Measurements from ENCODE around the gene PDE6G. TPM values are rescaled to one million over a fixed set of nuclear protein-coding genes. Genes with fewer than 3 reads are reported as not detected.

The PDE6G gene
- total and polyA plus RNA-seq, 2 of the 4 experiments (the other 2 are of a cell fraction), result 2.7 TPM; not detected in 1

- H3K27me3 ChIP-seq (ENCODE audit: control insufficient read depth, insufficient read depth, low read length), result peaks cover 19% of the 10 kb centered on the region
- TF ChIP-seq RCOR1 (IDR thresholded peaks at IDR 0.05; ENCODE audit: insufficient replicate concordance, low read length) (no peak), RAD21 (IDR thresholded peaks at IDR 0.05; ENCODE audit: low read length) (no peak), MXI1 (IDR thresholded peaks at IDR 0.05; ENCODE audit: borderline replicate concordance, low read depth, low read length) (no peak), USF2 (IDR thresholded peaks at IDR 0.05; ENCODE audit: low read depth, low read length) (no peak), SMC3 (IDR thresholded peaks at IDR 0.05; ENCODE audit: low read depth, low read length) (no peak), CHD1 (IDR thresholded peaks at IDR 0.05; ENCODE audit: low read depth, low read length) (no peak), RFX5 (IDR thresholded peaks at IDR 0.05; ENCODE audit: low read depth, low read length) (no peak), MAFK (IDR thresholded peaks at IDR 0.05; ENCODE audit: low read depth, low read length) (no peak), MAZ (IDR thresholded peaks at IDR 0.05; ENCODE audit: borderline replicate concordance, low read depth, low read length) (no peak), POLR2A (IDR thresholded peaks at IDR 0.05; ENCODE audit: low read depth, low read length) (no peak), BHLHE40 (IDR thresholded peaks at IDR 0.05; ENCODE audit: low read depth, low read length) (no peak), CEBPB (IDR thresholded peaks at IDR 0.05; ENCODE audit: low read depth, low read length) (no peak), FOS (IDR thresholded peaks at IDR 0.05; ENCODE audit: low read depth, low read length) (no peak)
- TF ChIP-seq, protein P1, sequence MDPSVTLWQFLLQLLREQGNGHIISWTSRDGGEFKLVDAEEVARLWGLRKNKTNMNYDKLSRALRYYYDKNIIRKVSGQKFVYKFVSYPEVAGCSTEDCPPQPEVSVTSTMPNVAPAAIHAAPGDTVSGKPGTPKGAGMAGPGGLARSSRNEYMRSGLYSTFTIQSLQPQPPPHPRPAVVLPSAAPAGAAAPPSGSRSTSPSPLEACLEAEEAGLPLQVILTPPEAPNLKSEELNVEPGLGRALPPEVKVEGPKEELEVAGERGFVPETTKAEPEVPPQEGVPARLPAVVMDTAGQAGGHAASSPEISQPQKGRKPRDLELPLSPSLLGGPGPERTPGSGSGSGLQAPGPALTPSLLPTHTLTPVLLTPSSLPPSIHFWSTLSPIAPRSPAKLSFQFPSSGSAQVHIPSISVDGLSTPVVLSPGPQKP (IDR thresholded peaks at IDR 0.05; ENCODE audit: borderline replicate concordance, low read depth, low read length), result no peak
- TF ChIP-seq, protein P2, sequence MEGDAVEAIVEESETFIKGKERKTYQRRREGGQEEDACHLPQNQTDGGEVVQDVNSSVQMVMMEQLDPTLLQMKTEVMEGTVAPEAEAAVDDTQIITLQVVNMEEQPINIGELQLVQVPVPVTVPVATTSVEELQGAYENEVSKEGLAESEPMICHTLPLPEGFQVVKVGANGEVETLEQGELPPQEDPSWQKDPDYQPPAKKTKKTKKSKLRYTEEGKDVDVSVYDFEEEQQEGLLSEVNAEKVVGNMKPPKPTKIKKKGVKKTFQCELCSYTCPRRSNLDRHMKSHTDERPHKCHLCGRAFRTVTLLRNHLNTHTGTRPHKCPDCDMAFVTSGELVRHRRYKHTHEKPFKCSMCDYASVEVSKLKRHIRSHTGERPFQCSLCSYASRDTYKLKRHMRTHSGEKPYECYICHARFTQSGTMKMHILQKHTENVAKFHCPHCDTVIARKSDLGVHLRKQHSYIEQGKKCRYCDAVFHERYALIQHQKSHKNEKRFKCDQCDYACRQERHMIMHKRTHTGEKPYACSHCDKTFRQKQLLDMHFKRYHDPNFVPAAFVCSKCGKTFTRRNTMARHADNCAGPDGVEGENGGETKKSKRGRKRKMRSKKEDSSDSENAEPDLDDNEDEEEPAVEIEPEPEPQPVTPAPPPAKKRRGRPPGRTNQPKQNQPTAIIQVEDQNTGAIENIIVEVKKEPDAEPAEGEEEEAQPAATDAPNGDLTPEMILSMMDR (conservative IDR thresholded peaks at IDR 0.05; ENCODE audit: low read depth, low read length), result no peak
- no peak overlapping the region for H2BK20ac ChIP-seq (ENCODE audit: low read depth, low read length)
- dilution Hi-C loops (cut with HindIII; ENCODE audit: low sequenced_read_pairs, unreplicated experiment), result no loop called here
- H2AK5ac ChIP-seq (ENCODE audit: low read depth, low read length), result no peak overlapping the region
- H3K9ac ChIP-seq (ENCODE audit: low read depth, low read length), result no peak overlapping the region
- H3K56ac ChIP-seq (ENCODE audit: extremely low read depth, insufficient read depth, low read length), result no peak overlapping the region
- H3K4me2 ChIP-seq (ENCODE audit: low read depth, low read length), result no peak overlapping the region
- H3K4me1 ChIP-seq (ENCODE audit: control insufficient read depth, insufficient read depth, low read length), result peaks cover 10% of the 10 kb centered on the region
- H2AK9ac ChIP-seq (replicated peaks; ENCODE audit: low read depth, low read length, poor library complexity), result no peak overlapping the region
- no peak overlapping the region for H3K4ac ChIP-seq (ENCODE audit: low read depth, low read length)
- H3K79me1 ChIP-seq (ENCODE audit: low read depth in 1 of 2, low read length in 2 of 2), result peaks cover 5 to 9% of the 10 kb centered on the region in 2 experiments; a peak in 1 of 4 replicates
- no peak overlapping the region for H4K91ac ChIP-seq (ENCODE audit: insufficient read depth, low read depth, low read length)
- H3K23ac ChIP-seq (ENCODE audit: low read depth, low read length), result no peak overlapping the region
- no peak overlapping the region for H3K4me3 ChIP-seq (ENCODE audit: insufficient read depth, low read depth, low read length)
- H4K5ac ChIP-seq (ENCODE audit: low read depth, low read length), result no peak overlapping the region
- H2BK120ac ChIP-seq (ENCODE audit: low read depth, low read length), result no peak overlapping the region
- H3K14ac ChIP-seq (replicated peaks; ENCODE audit: low read depth, low read length), result no peak overlapping the region
- no TSS peak for BruUV-seq (replicated peaks)
- H3K36me3 ChIP-seq (ENCODE audit: control insufficient read depth, insufficient read depth, low read length), result 0 out of 2 replicates have a peak, but pooled peaks cover 2% of the 10 kb centered on the region
- no peak overlapping the region for H4K8ac ChIP-seq (ENCODE audit: low read depth in 2 of 2, low read length in 2 of 2)
- H2AFZ ChIP-seq (replicated peaks; ENCODE audit: low read length, poor library complexity), result no peak overlapping the region
- DNase-seq (no peak), ATAC-seq (ENCODE audit: low read depth) (no peak)
- in situ Hi-C loops (cut with MboI; ENCODE audit: low sequenced_read_pairs), result no loop called here
- 86% methylated on average over 7 of the region's 15 CpGs; no CpG with 5 or more reads in 1 of the 2 experiments for WGBS, 2 experiments (ENCODE audit: extremely low coverage in 2 of 2, insufficient read length in 1 of 2)
- intact Hi-C loops (cut with micrococcal nuclease), result no loop called here
- peaks cover 10% of the 10 kb centered on the region for H3K9me1 ChIP-seq (ENCODE audit: insufficient read depth, low read length)
- CTCF ChIA-PET, result no interaction called here
- no peak overlapping the region for H2BK5ac ChIP-seq (ENCODE audit: low read depth, low read length, poor library complexity, severe bottlenecking)
- H3K27ac ChIP-seq (ENCODE audit: insufficient read depth, low read length), result no peak overlapping the region
- H3K9me3 ChIP-seq (ENCODE audit: control insufficient read depth, insufficient read depth, low read length), result peaks cover 8% of the 10 kb centered on the region; the same call in 1 of the 2 replicates
- H3K18ac ChIP-seq (ENCODE audit: low read depth, low read length), result no peak overlapping the region
- no peak overlapping the region for H2BK15ac ChIP-seq (ENCODE audit: low read depth, low read length)
- no peaks in the 10 kb centered on the region for H4K20me1 ChIP-seq (ENCODE audit: insufficient read depth, low read length)
- POLR2A ChIA-PET (ENCODE audit: unreplicated experiment), result no interaction called here
These were observed 11.8 kb downstream of the PDE6G start for GRCh38 chr17:81644496-81644895.
